Right ventricle myocardium inferior (tissue), 1 donor: ENCODE data around the gene ZNF148. TPM values are rescaled to one million over a fixed set of nuclear protein-coding genes. Genes with fewer than 3 reads are reported as not detected.

Source experiments
- ATAC-seq: fragments of 200-7000 bp; cut with Tn5 transposase; one replicate; pipeline ENCODE4 v1.9.1; 2020; ENCODE audit warnings: mild to moderate bottlenecking, moderate library complexity
- DNase-seq: peaks from one replicate; pipeline ENCODE4 v3.0.0; 2021; ENCODE audit errors: missing footprints
- intact Hi-C: fragments of 100-400 bp; cut with DNase I; formaldehyde crosslinking; loops from one replicate; pipeline ENCODE4 v1.11.0; 2022
- total RNA-seq: library from RNA; stranded (reverse); fragmentation: NEBNext Ultra II Directional; extraction: Animal tissue kit (Norgen Biotek cat#: 25700); gene quantifications from one replicate; pipeline ENCODE4 v1.2.1, GENCODE V29; 2021
- donor health status: DM: no; HTN: yes; CAD: no; lungs with severe emphysema.

The ZNF148 gene
- total RNA-seq, 1 donor from 2014 or later = 43.7 TPM

- ATAC-seq (no peak), DNase-seq (no peak)
- intact Hi-C loops = no loop called here
Observed at GRCh38 chr3:125306620-125307019, 68.5 kb downstream of the ZNF148 start.

- no peak for ATAC-seq
Observed at GRCh38 chr3:125302932-125303331, 72.2 kb downstream of the ZNF148 start.

GRCh38 chr3:125300416-125300815, 74.7 kb downstream of the ZNF148 start:
- DNase-seq (no peak), ATAC-seq (no peak)
- intact Hi-C loops = no loop called here

More at GRCh38 chr3:125302932-125303331, 72.2 kb downstream of the ZNF148 start:
- intact Hi-C loops = no loop called here
- no peak for DNase-seq

- no peak for DNase-seq
- intact Hi-C loops = no loop called here
- ATAC-seq = no peak
Observed at GRCh38 chr3:125294411-125294810, 80.7 kb downstream of the ZNF148 start.

- no peak for ATAC-seq
- intact Hi-C loops = no loop called here
- no peak for DNase-seq
Observed at GRCh38 chr3:125292015-125292414, 83.1 kb downstream of the ZNF148 start.

- ATAC-seq (no peak), DNase-seq (no peak)
- intact Hi-C loops = loop anchor here (5.0 kb wide), 1 partner anchor 88 kb away; the partner anchor contains the start of gene ZNF148
Observed at GRCh38 chr3:125289429-125289981, 85.6 kb downstream of the ZNF148 start.

- no peak for DNase-seq
- no peak for ATAC-seq
- intact Hi-C loops = loop anchor here (5.0 kb wide), 1 partner anchor 90 kb away; the partner anchor contains the start of gene ZNF148
Observed at GRCh38 chr3:125287248-125287647, 87.9 kb downstream of the ZNF148 start.

GRCh38 chr3:125281381-125281780, 93.7 kb downstream of the ZNF148 start:
- intact Hi-C loops = no loop called here
- DNase-seq (no peak), ATAC-seq (no peak)

GRCh38 chr3:125280668-125281361, 94.3 kb downstream of the ZNF148 start:
- ATAC-seq (no peak), DNase-seq (no peak)
- intact Hi-C loops = no loop called here

- ATAC-seq (no peak), DNase-seq (no peak)
- intact Hi-C loops = no loop called here
Observed at GRCh38 chr3:125278155-125278554, 97.0 kb downstream of the ZNF148 start.

- intact Hi-C loops = no loop called here
- ATAC-seq (no peak), DNase-seq (no peak)
Observed at GRCh38 chr3:125271127-125271526, 104.0 kb downstream of the ZNF148 start.

GRCh38 chr3:125267460-125267859, 107.7 kb downstream of the ZNF148 start:
- ATAC-seq (peak; percentile 73), DNase-seq (no peak)
- intact Hi-C loops = no loop called here

GRCh38 chr3:125266971-125267370, 108.2 kb downstream of the ZNF148 start:
- DNase-seq (no peak), ATAC-seq (no peak)
- intact Hi-C loops = no loop called here

- DNase-seq (no peak), ATAC-seq (no peak)
- intact Hi-C loops = no loop called here
Observed at GRCh38 chr3:125262161-125262560, 113.0 kb downstream of the ZNF148 start.

- ATAC-seq (no peak), DNase-seq (no peak)
- intact Hi-C loops = no loop called here
Observed at GRCh38 chr3:125261031-125261430, 114.1 kb downstream of the ZNF148 start.

GRCh38 chr3:125260158-125260557, 115.0 kb downstream of the ZNF148 start:
- intact Hi-C loops = no loop called here

GRCh38 chr3:125257536-125257935, 117.6 kb downstream of the ZNF148 start:
- ATAC-seq (no peak), DNase-seq (no peak)
- intact Hi-C loops = no loop called here

More at GRCh38 chr3:125260158-125260557, 115.0 kb downstream of the ZNF148 start:
- ATAC-seq (no peak), DNase-seq (no peak)

- DNase-seq = no peak
- intact Hi-C loops = no loop called here
- no peak for ATAC-seq
Observed at GRCh38 chr3:125256675-125257074, 118.5 kb downstream of the ZNF148 start.

GRCh38 chr3:125250973-125251372, 124.2 kb downstream of the ZNF148 start:
- ATAC-seq (no peak), DNase-seq (no peak)
- intact Hi-C loops = no loop called here

GRCh38 chr3:125246237-125246636, 128.9 kb downstream of the ZNF148 start:
- intact Hi-C loops = no loop called here
- no peak for ATAC-seq
- DNase-seq = no peak

GRCh38 chr3:125245521-125245920, 129.6 kb downstream of the ZNF148 start:
- ATAC-seq = no peak
- DNase-seq = no peak
- intact Hi-C loops = no loop called here
